Mesenteric fat pad (tissue), 1 donor: Measurements from ENCODE around the gene COPE. TPM values are rescaled to one million over a fixed set of nuclear protein-coding genes. Genes with fewer than 3 reads are reported as not detected.
"Not testable (repeated sequence)": the region's sequence is repeated elsewhere in the genome, so short reads cannot be mapped to it uniquely, and the experiment has no call there.

Experiments used
- DNase-seq: peaks from one replicate; pipeline ENCODE4 v3.0.0-alpha.2; 2020; ENCODE audit warnings: low spot score
- total RNA-seq: library from RNA; stranded (reverse); fragmentation: NEBNext Ultra II Directional; extraction: Animal tissue kit (Norgen Biotek cat#: 25700); gene quantifications from one replicate; pipeline ENCODE4 v1.2.1, GENCODE V29; 2021
- donor health status: DM: yes; HTN: yes; CAD: no.

COPE gene
- total RNA-seq, 1 donor from 2014 or later, result 147 TPM

DNA sequence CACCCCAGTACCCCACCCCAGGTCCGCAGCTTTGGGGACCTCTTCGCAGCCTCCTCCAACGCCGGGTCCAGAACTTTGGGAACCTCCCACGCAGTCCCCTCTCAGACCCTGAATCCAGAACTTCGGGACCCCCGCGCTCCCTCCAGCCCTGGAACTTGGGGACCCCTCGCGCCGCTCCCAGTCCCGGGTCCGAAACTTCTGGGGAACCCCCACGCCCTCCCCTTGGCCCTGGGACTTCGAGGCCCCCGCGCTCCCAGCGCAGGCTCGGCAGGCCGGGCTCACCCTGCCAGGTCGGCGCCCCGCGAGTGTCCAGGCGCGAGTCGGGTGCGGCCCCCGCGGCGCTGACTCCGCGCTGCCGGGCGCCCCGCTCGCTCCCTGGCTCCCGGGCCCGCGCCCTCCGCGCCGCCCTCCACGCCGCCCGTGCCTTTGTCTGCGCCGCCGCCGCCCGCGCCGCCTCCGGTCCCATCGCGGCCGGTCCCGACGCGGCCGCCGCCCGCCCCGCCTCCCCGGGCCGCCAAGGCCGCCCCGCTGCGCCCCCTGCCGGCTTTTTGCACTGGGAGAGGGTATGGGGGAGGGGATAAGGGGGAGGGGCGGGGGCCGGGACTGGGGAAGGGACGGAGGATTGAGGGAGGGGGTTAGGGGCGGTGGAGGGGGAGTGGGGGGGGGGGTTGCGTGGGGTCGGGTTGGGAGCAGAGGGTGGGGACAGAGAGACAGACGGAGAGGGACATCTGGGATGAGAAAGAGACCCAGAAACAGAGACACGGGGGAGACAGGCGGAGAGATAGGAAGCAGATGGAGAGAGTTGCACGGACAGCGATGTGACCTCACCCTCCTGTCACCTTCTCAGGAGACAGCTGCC is 21.8 kb upstream of the COPE start, which contains the start of gene HOMER3:
Gene HOMER3, minus strand, starts transcription at position 449 of the 859 bp plus-strand sequence. CDS start 2,235 bp downstream, outside the sequence.
- DNase-seq, result peak; percentile 96

DNA sequence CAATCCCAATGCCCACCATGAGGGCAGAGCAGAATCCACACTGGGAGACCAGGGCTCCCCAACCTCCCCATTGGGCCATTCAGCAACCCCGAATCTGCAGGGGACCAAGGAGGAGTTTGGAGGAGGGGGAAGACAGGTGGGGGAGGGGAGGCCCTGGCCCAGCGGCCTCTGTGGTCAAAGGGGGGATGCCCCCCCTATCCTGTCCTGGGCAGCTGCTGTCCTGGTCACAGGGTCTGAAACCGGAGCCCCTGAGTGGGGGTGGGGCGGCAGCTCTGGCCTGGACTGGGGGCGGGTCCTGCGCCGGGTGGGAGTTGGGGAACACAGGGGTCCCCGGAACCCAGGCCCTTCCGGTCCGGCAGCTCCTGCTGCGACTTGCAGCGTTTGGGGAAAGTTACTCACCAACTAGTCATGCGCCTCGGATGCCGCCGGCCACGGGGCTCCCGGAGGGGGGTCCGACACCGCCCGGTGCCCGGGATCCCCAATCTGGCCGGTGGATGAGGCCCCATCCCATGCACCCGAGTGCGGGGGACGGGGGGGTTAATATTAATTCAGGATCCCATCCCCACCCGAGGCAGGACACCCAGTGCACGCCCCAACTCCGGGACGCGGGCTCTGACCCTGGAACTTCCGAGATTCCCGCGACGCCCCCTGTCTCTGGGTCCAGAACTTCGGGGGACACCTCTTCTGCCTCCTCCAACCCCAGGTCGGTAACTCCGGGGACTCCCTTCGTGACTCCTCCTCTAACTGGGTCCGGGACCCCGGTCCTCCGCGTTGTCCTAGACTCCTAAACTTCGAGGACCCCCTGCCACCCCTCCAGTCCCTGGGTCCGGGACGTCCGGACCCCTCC is 21.0 kb upstream of the COPE start:
- DNase-seq, result no peak

DNA sequence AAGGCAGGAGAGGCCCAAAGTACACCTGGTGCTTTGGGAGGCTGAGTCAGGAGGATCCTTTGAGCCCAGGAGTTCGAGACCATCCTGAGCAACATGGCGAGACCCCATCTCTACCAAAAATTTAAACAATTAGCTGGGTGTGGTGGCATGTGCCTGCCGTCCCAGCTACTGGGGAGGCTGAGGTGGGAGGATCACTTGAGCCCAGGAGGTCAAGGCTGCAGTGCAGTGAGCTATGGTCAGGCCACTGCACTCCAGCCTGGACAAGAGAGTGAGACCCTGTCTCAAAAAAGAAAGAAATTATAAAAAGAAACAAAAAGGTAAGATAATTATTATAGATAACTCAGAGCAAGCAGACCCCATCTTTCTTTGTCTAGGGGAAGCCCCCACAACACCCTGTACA is 20.0 kb upstream of the COPE start:
- DNase-seq, result no peak

DNA sequence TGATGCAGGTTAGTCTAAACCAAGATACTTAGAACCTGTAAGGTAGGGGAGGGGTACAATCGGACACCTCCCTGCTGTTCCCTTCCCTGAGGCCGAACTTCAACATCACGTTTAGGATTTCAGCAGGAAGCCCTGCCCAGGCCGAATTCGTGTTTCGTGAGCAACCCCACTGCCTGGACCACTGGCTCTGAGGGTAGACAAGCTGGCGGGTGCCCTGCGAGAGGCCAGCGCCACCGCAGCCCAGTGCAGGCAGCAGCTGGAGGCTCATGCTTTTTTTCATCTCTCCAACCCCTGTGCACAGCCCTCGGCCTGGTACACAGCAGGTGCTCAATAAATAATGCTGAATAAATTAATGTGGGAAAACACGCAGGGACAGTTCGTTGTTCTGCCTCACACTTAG is 14.1 kb upstream of the COPE start:
- DNase-seq, result no peak

DNA sequence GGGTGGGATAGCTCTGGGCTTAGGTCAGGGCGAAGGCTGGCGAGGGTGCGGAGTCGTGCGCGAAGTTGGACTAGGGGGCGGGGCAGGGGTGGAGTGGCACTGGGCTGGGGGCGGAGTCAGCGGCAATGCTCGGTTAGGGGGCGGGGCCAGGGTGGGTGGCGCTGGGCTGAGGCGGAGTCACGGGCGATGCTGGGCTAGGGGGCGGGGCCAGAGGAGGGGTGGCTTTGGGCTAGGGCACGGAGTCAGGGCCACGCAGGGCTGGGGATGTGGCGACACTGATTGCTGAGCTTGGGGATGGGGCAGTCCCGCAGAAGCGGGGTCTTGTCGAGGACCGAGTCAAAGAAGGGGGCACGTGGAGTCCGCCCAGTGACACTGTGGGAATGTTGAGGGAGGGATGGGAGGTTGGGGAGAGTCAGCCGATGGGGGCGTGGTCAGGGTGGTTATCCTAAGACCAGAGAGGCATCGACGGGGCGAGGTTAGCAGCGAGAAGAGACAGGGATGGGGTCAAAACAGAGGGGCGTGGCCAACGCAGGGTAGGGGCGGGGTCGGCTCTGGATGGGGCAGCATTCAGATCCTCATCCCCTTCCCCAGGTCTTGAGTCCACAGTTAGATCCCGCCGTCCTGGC is 13.1 kb upstream of the COPE start:
- peak; percentile 94 for DNase-seq

DNA sequence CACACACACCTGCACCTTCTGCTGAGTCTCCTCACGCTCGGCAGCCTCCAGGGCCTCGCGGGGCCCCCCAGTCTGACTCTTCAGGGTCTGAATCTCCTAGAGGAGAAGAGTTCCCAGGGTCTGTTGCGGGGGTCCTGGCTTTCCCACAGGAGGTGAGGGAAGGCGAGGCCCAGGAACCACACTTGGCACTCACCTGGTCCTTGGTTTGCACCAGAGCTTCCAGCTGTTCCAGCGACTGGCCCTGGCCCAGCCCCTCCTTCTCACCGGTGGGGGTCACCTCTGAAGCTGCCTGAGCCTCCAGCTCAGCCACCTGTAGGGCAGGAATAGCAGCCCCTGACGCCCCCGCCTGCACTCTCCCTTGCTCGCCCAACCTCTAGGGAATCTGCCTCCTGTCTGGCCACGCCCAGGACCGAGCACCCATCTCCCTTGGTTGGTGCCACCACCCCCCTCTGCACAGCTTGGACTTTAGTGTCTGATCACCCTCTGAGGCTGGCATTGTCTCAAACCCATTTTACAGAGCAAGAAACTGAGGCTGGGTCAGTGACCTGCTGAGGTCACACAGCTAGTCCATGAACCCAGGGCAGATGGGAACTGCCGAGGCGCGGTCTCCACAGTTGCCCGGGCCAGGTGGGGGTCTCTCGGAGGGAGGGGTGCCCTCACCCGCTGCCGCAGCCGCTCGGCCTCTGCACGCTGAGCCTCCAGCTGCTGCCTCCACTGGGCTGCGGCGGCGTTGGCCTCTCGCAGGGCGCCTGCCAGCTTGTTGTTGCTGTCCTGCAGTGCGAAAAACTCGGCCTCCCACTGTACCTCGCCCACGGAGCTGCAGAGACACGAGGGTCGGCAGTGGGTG is 12.4 kb upstream of the COPE start:
- no peak for DNase-seq

DNA sequence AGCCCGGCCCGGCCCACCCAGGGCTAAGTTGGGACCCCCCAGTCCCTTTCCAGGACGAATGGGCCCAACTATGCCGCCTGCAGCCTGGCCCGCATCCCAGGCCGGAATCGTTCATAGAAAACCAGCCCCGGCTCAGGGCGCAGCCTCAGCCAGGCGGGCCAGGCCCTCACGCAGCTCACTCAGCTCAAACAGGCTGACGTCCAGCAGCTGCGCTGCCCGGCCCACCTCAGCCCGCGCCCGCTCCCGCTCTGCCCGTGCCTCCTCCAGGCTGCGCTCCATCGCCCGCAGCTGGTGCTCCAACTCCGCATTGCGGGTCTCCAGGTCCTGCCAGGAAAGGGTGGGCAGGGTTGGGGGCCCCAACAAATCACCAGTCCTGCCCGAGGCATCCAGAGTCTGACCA is 10.1 kb upstream of the COPE start:
- no peak for DNase-seq

DNA sequence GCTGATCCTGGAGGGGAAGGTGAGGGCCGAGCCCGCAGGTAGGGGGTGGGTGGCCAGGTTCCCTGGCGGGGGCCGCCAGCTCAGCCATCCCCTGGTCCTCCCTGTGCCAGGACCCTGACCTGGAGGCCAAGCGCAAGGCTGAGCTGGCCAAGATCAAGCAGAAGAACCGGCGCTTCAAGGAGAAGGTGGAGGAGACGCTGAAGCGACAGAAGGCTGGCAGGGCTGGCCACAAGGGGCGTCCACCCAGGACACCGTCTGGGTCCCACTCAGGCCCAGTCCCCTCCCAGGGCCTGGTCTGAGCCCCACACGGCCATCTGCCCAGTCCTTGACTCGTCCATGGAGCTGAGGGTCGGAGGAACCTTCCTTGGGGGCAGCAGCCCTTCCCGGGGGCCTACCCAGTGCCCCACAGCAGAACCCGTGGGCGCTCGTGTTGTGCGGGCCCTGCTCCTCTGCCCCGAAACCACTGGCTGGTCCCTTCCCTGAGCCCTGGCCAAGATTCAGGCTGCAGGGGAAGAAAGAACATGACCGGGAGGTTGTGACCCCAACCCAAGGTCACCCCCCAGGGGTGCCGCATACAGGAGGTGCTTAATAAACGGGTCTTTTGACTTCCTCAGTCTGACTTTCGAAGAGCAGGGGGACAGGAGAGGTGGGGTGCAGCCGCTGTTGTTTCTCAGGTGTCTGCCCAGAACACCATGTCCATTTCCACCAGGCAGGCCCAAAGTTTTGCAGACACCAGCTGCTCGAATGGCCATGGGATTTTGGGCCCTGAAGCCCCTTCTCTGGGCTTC is 9.0 kb upstream of the COPE start:
- DNase-seq, result no peak

DNA sequence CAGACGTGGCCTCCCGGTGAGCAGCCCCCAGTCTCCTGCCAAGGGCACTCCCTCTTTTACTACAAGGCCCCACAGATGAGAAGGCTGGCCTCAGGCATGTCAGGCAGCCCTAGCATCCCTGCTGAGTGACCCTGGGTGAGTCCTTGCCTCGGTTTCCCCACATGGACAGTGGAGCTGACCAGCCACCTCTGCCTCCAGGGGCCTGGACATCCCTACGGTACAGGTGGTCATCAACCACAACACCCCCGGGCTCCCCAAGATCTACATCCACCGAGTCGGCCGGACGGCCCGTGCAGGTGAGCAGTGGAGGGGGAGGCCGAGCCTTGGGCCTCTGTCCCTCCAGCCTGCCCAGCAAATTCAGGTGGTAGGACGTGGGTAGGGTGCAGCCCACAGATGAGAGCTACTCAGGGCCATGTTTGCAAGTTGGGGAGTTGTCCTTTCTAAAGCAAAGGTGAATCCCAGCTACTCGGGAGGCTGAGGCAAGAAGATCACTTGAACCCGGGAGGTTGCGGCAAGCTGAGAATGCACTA is 5.6 kb upstream of the COPE start:
- no peak for DNase-seq

DNA sequence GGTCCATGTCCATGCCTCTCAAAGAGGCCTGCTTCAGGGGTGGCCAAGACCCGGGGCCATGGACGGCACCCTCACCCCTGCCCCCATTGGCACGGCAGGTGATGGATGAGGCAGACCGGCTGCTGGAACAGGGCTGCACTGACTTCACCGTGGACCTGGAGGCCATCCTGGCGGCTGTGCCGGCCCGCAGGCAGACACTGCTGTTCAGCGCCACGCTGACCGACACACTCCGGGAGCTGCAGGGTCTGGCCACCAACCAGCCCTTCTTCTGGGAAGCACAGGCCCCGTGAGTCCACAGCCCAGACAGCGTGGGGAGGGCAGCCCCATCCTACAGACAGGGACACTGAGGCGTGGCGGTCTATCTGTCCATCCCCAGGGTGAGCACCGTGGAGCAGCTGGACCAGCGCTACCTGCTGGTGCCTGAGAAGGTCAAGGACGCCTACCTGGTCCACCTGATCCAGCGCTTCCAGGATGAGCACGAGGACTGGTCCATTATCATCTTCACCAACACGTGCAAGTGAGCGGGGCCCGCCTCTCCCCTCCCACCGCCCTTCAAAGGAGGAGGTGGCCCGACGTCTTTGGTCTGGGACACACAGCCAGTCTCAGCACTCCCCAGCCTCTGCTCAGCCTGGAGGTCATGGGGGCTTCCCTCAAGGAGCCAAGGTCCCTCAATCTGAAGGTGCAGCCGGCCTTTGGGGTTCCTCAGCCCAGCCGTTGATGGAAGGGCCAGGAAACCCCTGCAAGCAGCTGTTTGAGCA is 3.2 kb upstream of the COPE start:
- DNase-seq, result no peak

DNA sequence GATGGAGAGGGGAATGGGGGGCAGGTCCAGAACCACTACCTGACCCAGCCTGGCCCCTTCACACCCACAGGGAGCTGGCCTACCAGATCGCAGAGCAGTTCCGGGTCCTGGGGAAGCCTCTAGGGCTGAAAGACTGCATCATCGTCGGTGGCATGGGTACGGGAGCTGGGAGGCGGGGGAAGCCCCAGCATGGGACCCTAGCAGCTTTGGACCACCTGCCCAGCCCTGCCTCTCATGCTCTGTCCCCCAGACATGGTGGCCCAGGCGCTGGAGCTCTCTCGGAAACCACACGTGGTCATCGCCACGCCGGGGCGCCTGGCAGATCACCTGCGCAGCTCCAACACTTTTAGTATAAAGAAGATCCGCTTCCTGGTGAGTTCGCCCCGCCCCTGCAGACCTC is 2.4 kb upstream of the COPE start:
- DNase-seq, result no peak

DNA sequence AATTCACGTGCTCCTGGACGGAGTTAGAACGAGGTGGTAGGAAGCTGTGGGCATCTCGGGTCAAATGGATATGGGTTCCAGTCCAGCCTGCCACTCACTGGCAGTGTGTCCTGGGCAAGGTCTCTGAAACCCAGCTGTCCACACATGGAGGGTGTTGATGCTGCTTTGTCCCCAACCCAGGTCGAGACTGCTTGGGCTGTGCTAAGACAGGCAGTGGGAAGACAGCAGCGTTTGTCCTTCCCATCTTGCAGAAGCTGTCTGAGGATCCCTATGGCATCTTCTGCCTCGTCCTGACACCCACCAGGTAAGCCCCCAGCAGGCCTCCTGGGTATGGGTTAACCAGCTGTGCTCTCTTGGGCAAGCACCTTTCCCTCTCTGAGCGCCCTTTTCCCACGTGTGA is 1.2 kb upstream of the COPE start:
- DNase-seq, result no peak

DNA sequence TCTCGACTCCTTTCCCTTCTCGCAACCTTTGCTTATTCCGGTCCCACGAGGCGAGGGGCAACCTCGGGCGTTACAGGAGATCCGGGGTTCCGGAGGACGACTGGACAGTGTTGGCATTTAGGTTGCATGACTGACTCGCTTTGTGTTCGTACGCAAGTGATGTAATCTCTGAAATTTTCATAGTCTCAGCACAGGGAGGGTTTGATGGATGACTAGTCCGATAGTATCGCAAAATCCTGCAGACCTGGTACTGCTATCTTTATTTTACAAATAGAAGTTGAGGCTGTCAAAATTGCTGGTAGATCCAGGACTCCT is 670 bp upstream of the COPE start:
- DNase-seq, result no peak

DNA sequence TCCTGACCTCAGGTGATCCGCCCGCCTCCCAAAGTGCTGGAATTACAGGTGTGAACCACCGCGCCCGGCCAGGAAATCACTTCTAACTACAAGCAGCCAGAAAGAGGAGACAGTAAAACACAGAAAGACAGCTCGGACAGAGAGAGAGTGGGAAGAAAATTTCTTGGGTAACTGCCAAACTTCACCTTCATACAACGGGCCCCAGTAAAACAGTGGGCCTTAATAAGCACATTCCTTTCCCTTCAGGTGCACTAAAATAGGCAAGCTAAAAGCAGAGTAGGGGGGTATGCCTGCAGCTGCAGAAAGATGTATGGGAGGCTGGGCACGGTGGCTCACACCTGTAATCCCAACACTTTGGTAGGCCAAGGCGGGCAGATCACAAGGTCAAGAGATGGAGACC is 1.6 kb downstream of the COPE start:
- not testable (repeated sequence) for DNase-seq

DNA sequence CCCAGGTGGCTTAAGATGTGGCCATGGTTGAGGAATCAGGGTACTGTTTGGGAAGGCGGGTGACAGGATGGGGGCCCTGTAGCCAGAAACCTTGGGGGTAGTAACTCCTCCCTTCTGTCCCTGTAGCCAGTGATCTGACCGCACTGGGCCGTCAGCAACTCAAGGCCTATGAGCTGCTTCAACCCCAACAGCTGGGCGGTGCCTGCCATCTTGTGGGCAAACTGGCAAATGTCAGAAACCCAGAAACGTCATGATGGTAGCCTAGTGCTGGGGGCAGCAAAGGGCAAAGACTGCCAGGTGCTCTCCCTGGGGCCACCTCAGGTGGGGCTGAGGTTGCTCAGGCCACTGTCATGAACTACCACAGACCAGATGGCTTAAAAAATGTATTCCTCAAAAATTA is 3.5 kb downstream of the COPE start:
- no peak for DNase-seq

DNA sequence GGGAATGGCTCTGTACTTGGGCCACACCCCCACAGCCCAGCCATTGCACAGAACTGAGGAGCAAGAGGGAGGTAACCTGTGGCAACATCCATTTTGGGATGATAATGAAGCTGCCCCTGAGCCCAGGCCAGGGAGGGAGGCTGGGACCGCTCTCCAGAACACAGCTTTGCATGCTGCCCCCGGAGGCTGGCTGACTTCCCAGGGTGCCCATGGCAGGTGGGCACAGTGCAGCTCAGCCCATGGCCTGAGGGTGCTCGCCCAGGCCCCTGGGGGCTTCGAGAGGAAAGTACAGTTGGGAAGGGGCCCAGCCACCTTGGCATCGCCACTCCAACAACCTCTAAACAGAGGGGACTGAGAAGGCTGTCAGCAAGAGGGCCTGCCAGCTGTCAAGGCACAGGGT is 5.7 kb downstream of the COPE start:
- no peak for DNase-seq

DNA sequence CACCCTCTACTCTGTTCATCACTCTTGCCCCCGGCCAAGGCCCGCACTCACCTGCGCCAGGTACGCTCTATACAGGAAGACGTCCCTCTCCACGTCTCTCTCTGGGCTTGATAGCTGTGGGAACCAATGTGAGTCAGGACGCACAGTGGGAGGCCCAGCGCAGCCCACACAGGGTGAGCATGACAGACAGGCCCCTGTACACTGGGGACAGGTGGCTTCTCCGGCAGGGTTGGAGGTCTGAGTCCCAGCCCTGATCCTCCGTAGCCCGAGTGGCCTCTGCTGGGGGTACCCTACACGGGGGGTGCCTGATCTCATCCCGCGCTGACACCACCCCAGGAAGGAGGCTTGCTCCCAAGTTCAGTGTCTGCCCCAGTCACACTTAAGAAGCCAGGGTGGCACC is 6.3 kb downstream of the COPE start:
- DNase-seq, result no peak

DNA sequence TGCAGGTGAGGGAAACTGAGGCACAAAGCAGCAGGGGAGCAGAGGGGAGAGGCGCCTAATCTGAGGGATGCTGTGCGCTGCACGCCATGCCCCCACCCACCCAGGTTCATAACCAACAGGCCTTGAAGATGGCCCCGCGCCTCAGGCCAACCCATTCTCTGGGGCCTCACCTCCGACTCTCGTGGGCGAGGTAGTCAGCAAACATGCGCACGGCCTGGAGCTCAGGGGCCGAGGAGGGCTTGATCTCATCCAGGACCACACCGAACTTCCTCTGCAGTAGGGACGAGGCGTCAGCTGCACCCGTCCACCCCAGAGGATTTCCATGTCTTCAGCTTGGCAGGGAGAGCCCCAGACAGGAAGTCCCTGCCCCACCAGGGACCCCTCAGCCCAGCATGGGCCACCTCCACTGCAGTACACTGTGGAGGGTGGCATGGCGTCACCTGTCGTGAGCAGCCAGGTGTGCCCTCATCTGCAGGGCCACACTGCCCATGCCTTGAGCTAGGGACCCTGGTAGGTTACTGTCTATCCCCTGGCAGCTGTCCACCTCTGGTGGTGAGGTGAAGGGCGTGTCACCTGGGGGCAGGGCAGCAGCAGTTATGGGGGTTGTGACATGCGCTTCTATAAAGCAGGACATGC is 8.3 kb downstream of the COPE start:
- no peak for DNase-seq

DNA sequence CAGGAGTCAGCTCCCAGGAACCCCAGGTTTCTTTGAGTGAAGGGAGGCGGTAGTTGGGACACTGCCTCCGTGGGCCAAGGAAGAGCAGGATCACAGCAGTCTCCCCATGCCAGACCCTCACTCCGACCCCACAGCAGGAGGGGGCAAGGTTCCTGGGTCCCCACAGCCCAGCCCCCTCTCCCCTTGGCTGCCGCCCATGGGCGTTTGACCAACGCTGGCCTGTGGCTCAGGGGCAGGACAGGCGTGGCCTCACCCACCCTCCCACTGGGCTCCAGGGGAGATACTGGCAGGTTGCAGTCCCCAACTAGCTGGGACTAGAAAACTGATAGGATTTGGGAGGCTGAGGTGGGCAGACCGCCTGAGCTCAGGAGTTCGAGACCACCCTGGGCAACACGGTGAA is 9.2 kb downstream of the COPE start:
- DNase-seq, result no peak
